ENCODE measurements around the gene TSHZ1.

GRCh38 chr18:75304678-75305557, 94.3 kb downstream of the TSHZ1 start:
- no peak for TF ChIP-seq NR2F2 (IDR thresholded peaks at IDR 0.05)
- TF ChIP-seq, protein P1, sequence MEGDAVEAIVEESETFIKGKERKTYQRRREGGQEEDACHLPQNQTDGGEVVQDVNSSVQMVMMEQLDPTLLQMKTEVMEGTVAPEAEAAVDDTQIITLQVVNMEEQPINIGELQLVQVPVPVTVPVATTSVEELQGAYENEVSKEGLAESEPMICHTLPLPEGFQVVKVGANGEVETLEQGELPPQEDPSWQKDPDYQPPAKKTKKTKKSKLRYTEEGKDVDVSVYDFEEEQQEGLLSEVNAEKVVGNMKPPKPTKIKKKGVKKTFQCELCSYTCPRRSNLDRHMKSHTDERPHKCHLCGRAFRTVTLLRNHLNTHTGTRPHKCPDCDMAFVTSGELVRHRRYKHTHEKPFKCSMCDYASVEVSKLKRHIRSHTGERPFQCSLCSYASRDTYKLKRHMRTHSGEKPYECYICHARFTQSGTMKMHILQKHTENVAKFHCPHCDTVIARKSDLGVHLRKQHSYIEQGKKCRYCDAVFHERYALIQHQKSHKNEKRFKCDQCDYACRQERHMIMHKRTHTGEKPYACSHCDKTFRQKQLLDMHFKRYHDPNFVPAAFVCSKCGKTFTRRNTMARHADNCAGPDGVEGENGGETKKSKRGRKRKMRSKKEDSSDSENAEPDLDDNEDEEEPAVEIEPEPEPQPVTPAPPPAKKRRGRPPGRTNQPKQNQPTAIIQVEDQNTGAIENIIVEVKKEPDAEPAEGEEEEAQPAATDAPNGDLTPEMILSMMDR (IDR thresholded peaks at IDR 0.05; ENCODE audit: low read depth, low read length, missing input control): no peak
- TF ChIP-seq, protein P2, sequence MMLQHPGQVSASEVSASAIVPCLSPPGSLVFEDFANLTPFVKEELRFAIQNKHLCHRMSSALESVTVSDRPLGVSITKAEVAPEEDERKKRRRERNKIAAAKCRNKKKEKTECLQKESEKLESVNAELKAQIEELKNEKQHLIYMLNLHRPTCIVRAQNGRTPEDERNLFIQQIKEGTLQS (IDR thresholded peaks at IDR 0.05): no peak
- TF ChIP-seq JUND (IDR thresholded peaks at IDR 0.05): no peak
- no peak for TF ChIP-seq EGR1 (IDR thresholded peaks at IDR 0.05; ENCODE audit: low read depth in 2 of 2)
- no peak for TF ChIP-seq MAX (IDR thresholded peaks at IDR 0.05)
